Measurements from ENCODE around the gene GRID1.

The GRID1 gene

DNA sequence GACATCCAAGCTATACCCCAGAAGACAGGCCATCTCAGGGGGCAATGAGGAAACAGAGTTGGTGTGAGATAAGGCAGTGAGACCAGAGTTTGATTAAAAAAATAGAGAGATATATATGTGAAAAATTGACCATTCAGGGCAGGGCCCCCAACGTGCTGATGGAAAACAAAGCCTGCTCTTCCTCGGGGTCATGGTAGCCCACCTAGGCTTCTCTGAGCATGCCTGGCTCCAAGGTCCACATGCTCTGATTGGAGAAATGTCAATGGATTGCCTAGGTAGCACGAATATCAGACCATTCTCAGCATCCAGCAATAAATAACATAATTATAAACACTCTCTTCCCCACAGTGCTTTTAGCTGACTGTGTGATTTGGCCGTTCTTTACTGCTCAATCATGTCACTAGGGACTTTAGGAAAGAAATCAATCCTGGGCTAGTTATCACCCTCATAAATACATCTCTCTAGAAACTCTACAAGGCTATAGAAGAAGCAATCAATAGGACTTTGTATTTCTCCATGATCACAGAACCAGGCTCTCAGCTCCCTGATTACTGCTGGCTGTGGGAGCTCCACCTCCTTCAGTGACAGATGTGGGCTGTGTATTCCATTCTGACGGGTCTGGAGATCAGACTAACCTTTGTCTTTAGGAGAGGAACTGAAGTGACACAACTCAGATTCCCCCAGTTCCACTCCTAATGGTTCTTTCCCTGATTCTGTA is 766.4 kb downstream of the GRID1 start:
- no peak for DNase-seq

GRCh38 chr10:85599081-85599480 is 767.5 kb downstream of the GRID1 start:
- DNase-seq = no peak

DNA sequence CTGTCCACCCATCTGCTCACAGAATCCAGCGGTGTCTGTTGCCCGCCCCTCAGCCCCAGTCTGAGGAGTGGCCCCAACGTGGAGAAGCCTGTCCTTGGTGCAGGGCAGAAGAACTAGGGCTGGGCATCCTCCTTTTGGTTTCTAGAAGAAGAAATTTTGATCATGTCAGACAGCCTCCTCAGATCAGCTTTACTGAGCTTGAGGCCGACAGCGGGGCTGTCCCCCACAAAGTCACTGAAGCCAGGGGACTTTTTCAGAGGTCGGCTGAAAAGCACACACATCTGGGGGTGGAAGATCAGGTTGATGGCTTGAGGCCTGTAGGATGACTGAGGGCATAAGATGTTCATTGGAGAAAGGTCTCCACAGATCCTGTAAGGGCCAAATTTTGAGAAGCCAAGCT is 767.9 kb downstream of the GRID1 start:
- no peak for DNase-seq

DNA sequence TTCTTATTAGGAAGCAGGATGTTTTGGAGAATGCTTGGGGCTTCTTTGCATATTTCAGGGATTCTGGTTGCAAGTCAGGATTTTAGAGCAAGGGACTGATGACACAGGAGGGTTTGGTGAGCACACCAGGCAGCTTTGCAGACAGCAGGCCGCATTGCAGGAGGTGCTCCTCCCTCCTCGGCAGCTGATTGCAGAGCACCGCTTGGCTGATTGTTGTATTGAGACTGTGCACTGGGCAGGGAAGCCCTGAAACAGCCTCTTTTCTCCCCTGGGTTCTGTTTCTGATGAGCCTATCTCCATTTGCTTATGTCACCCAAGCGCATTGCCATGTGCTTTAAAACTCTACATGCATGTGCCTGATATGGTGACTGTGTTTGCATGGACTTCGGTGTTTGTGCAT is 769.6 kb downstream of the GRID1 start:
- no peak for DNase-seq

DNA sequence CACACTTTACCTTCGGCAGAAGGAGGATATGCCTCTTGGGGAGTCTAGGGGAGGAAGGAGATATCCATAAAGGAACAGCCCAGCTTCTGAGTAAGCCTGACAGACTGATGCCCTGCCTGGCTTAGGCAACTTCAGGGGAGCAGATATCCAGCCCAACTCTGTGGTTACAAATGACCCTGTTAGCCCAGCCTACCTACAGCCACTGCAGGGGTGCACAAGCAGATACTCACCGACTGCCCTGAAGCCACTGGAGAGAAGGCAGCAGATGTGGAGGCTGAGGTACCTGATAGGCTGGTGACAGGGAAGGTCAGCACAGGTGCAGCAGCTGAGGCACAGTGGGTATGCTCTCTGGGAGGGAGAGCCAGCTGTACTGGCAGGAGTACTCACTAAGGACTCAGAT is 770.2 kb downstream of the GRID1 start:
- DNase-seq = no peak

DNA sequence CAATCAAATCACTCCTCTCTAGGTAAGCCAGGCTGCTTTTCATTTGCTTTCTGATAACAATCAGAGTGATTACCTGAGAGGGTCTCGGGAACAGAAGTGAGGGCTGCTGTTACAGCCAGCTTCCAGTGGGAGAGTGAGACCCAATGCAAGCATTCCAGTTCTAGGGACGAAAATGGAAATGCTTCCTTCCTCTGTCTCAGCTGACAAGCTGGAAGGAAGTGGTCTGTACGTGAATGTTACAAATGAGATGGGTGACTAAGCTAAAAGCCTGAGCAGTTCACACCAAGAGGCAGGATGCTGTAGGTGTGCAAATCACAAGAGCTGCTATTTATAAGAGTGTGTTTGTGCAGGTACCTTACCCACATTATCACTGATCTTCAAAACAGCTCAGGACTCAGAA is 772.4 kb downstream of the GRID1 start:
- no peak for DNase-seq

DNA sequence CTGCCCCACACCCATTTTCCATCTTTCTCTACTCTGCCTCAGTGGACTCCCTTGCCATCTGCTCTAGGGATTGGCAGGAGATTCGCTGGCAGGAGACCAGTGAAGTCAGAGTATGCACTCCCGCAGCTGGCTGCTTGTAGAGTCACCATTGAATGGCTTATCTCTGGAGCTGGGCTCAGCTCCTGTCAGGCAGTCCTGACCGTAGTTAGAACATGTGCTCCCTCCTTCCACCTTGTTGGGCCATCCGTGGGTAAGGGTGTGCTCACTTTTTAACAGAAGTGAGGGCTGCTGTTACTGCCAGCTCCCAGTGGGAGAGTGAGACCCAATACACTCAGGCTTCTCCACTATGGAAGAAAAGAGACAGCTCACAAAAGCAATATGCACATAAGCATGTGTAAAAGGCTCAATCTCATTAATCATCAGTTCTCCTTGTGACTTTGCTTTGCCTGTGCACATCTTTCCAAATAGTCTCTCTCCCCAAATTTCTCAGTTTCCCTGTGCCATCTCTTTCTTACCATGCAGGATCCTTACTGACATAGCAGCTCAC is 773.3 kb downstream of the GRID1 start:
- DNase-seq = no peak

- no peak for DNase-seq
Observed at GRCh38 chr10:85581371-85581770, 785.2 kb downstream of the GRID1 start.

GRCh38 chr10:85580585-85580984 is 786.0 kb downstream of the GRID1 start:
- no peak for DNase-seq

- DNase-seq = no peak
Observed at GRCh38 chr10:85578860-85579259, 787.7 kb downstream of the GRID1 start.

- no peak for DNase-seq
Observed at GRCh38 chr10:85575441-85575840, 791.2 kb downstream of the GRID1 start.

- DNase-seq = no peak
Observed at GRCh38 chr10:85570871-85571270, 795.7 kb downstream of the GRID1 start.

DNA sequence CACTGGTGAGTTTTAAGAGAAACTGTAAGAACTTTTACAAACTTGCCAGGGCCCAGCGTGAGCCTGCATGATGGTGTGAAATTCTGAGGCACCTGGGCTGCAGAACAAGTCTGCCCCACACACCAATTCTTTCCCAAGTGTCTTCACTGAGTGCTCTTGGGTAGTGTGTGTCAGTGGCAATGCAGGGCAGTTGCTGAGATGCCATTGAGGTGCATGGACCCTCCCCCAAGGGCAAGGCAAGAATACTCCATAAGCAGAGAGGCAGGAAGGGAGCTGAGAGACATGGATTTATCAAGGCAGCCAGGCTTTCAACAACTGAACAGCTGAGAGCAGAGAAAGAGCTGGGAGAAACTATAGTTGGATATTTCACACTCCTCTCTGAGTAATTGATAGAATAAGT is 801.2 kb downstream of the GRID1 start:
- DNase-seq = no peak

DNA sequence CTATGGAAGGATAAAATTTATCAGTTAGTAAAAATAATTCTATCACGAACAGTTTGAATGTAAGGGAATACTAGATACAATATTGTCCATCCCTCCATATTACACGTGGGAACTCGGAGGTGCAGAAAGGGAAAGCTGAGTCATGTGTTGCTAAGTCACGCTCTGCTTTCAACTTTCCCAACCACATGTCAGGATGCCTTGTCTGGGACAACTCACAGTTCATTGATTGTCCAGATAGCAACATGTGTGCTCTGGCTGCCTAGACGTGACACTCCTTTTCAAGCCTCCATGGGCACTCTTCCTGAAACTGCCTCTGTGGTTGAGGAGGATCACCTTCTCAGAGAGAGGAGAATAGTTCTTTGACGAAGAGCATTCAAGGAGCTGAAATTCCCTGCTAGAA is 808.1 kb downstream of the GRID1 start:
- DNase-seq = no peak

DNA sequence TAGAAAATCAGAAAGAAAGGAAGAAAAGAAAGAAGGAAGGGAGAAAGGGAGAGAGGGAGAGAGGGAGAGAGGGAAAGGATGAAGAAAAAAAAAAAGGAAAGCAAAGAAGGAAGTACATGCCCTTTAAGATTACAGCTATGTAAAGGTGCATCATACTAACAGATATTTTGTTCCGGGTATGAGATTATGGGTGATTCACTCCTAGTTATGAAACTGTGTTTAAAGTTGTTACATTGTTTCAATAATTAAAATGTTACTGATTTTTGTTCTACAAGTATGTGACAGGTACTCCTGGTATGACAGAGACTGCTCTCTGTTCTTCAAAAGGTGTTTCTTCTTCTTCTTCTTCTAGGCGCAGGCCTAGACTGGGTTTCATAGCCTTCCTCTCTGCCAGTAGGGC is 808.9 kb downstream of the GRID1 start:
- DNase-seq = no peak

- DNase-seq = no peak
Observed at GRCh38 chr10:85557077-85557476, 809.5 kb downstream of the GRID1 start.
